GM12891 (cell line): Measurements from ENCODE around the gene NUDT15.

Experiments
- POLR2A ChIP-seq: IDR thresholded peaks from 2 replicates; pipeline ENCODE4 v1.6.1; 2011; ENCODE audit warnings: low read depth, low read length, control low read depth
- POLR2AphosphoS5 ChIP-seq: IDR thresholded peaks from 2 replicates; pipeline ENCODE4 v1.6.1; 2011; ENCODE audit warnings: low read depth, low read length, control low read depth

DNA sequence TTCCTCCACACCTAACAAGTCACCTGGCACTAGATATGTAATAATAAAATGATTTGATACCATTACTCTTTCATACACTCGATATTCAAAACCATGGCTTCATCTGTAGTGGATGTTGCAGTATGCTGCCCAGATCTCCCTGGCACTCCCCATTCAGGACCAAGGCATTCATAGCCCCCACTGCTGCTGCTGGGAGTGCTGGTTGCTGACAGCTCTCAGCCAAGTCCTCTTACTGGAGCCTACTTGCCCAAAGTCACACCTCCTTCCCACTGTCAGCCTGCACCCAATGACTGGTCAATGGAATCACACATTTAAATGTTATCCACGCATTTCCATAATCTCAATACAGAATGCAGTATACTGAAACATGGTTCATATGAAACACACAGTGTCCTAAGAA lies 40.1 kb upstream of the NUDT15 start:
- TF ChIP-seq POLR2AphosphoS5 (no peak), POLR2A (no peak)
